Smooth muscle cell (in vitro differentiated cells): Measurements from ENCODE around the gene LOXHD1. TPM values are rescaled to one million over a fixed set of nuclear protein-coding genes. Genes with fewer than 3 reads are reported as not detected.

ENCODE experiments used
- DNase-seq: peaks from one replicate; lab custom pipeline; 2025; ENCODE audit not compliant: unreplicated experiment; lab: John Stamatoyannopoulos, UW
- H2AFZ ChIP-seq: fragments of 200-600 bp; sonication (generic); 2 replicates; pipeline ENCODE4 v1.6.0; 2016; ENCODE audit warnings: antibody characterized with exemption, low read depth, mild to moderate bottlenecking
- H3F3A ChIP-seq: fragments of 200-600 bp; sonication (generic); 2 replicates; pipeline ENCODE4 v1.6.0; 2017; ENCODE audit warnings: antibody characterized with exemption, low read depth
- H3K27ac ChIP-seq: fragments of 200-600 bp; sonication (generic); 2 replicates; pipeline ENCODE4 v1.5.1; 2016; ENCODE audit warnings: low read depth, mild to moderate bottlenecking
- H3K27me3 ChIP-seq: fragments of 200-600 bp; sonication (generic); 2 replicates; pipeline ENCODE4 v1.6.1; 2016; ENCODE audit warnings: low read depth, mild to moderate bottlenecking
- H3K36me3 ChIP-seq: fragments of 200-600 bp; sonication (generic); 2 replicates; pipeline ENCODE4 v1.5.1; 2016; ENCODE audit warnings: low read depth
- H3K4me1 ChIP-seq: fragments of 200-600 bp; sonication (generic); 2 replicates; pipeline ENCODE4 v1.5.1; 2016; ENCODE audit warnings: low read depth
- H3K4me2 ChIP-seq: fragments of 200-600 bp; sonication (generic); 2 replicates; pipeline ENCODE4 v1.6.0; 2016; ENCODE audit warnings: mild to moderate bottlenecking
- H3K4me3 ChIP-seq: fragments of 200-600 bp; sonication (generic); 2 replicates; pipeline ENCODE4 v1.5.1; 2016; ENCODE audit warnings: mild to moderate bottlenecking
- H3K79me2 ChIP-seq: fragments of 200-600 bp; sonication (generic); 2 replicates; pipeline ENCODE4 v1.6.0; 2016; ENCODE audit warnings: low read depth, mild to moderate bottlenecking
- H3K9ac ChIP-seq: fragments of 200-600 bp; sonication (generic); 2 replicates; pipeline ENCODE4 v1.6.0; 2016; ENCODE audit warnings: low read depth
- H3K9me3 ChIP-seq: fragments of 200-600 bp; sonication (generic); replicated peaks from 2 replicates; pipeline ENCODE4 v1.5.1; 2016; ENCODE audit warnings: low read depth
- H4K20me1 ChIP-seq: fragments of 200-600 bp; sonication (generic); 2 replicates; pipeline ENCODE4 v1.6.0; 2016; ENCODE audit warnings: low read depth
- WGBS: methylation state at CpG from one replicate; pipeline ENCODE4 v1.1.7; 2016; ENCODE audit warnings: low lambda C conversion rate; 5-methylcytosine and 5-hydroxymethylcytosine counted together
- polyA plus RNA-seq: library from polyadenylated mRNA; unstranded; fragments of >200 nt; fragmentation: Nextera tagmentation; extraction: Ambion mirVana; gene quantifications from 2 replicates; pipeline ENCODE4 v1.2.1, GENCODE V29; 2016
- total RNA-seq: library from RNA; depleted of rRNA; stranded (reverse); fragments of >200 nt; gene quantifications from 2 replicates; pipeline ENCODE4 v1.2.3, GENCODE V29; 2014
- TF ChIP-seq, protein P1 (sequence below): fragments of 200-600 bp; sonication (generic); IDR thresholded peaks from 2 replicates; pipeline ENCODE4 v1.5.1; 2017; ENCODE audit warnings: borderline replicate concordance, mild to moderate bottlenecking, antibody characterized with exemption; ENCODE audit not compliant: insufficient read depth, poor library complexity, severe bottlenecking

Gene LOXHD1
- total and polyA plus RNA-seq, 2 experiments from 2014 or later, result not detected

DNA sequence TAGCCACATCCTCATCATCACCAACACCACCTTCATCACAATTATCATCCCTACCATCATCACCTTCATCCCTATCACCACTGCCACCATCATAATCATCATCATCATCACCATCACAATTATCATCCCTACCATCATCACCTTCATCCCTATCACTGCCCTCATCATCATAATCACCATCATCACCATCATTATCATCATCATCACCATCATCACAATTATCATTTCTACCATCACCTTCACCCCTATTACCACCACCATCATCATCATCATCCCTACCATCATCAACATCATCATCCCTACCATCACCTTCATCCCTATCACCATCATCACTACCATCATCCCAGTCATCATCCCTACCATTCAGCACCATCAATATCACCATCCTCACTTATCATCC is 140.5 kb downstream of the LOXHD1 start:
- no peaks in the 10 kb centered on the region for H3K4me1 ChIP-seq
- no peaks in the 10 kb centered on the region for H3F3A ChIP-seq
- TF ChIP-seq, protein P1, sequence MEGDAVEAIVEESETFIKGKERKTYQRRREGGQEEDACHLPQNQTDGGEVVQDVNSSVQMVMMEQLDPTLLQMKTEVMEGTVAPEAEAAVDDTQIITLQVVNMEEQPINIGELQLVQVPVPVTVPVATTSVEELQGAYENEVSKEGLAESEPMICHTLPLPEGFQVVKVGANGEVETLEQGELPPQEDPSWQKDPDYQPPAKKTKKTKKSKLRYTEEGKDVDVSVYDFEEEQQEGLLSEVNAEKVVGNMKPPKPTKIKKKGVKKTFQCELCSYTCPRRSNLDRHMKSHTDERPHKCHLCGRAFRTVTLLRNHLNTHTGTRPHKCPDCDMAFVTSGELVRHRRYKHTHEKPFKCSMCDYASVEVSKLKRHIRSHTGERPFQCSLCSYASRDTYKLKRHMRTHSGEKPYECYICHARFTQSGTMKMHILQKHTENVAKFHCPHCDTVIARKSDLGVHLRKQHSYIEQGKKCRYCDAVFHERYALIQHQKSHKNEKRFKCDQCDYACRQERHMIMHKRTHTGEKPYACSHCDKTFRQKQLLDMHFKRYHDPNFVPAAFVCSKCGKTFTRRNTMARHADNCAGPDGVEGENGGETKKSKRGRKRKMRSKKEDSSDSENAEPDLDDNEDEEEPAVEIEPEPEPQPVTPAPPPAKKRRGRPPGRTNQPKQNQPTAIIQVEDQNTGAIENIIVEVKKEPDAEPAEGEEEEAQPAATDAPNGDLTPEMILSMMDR, result no peak
- no peak overlapping the region for H3K27ac ChIP-seq
- H3K4me3 ChIP-seq, result no peak overlapping the region
- no peaks in the 10 kb centered on the region for H3K79me2 ChIP-seq
- no peaks in the 10 kb centered on the region for H4K20me1 ChIP-seq
- no peak for DNase-seq
- no peak overlapping the region for H3K4me2 ChIP-seq
- H3K27me3 ChIP-seq, result peaks cover 17% of the 10 kb centered on the region
- no peak overlapping the region for H2AFZ ChIP-seq
- no peak overlapping the region for H3K9ac ChIP-seq
- no peaks in the 10 kb centered on the region for H3K9me3 ChIP-seq
- H3K36me3 ChIP-seq, result no peaks in the 10 kb centered on the region

DNA sequence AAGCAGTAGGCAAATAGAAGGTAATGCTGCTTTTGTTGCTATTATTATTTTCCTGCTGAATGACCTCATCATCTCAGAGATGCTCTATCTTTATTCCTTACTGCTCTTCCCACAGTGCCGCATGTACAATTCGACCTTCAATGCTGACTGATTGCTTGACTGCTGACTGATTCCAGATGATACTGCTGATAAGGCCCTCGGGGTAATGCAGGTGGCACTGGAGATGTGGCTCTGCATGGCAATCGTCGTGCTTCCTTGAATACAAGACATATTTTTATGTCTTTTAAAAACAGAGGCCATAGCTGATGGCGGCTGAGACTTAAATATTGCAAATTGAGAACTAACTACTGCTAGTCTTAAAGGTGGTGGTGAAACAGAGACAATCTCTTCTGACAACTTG is 146.6 kb downstream of the LOXHD1 start:
- no peaks in the 10 kb centered on the region for H3K4me1 ChIP-seq
- no peak overlapping the region for H2AFZ ChIP-seq
- H3K79me2 ChIP-seq, result no peaks in the 10 kb centered on the region
- no peak overlapping the region for H3K4me2 ChIP-seq
- no peak for DNase-seq
- no peak overlapping the region for H3K4me3 ChIP-seq
- H3K27me3 ChIP-seq, result peaks cover 10% of the 10 kb centered on the region
- H3K9ac ChIP-seq, result no peak overlapping the region
- 89% methylated on average over 6 of the region's 6 CpGs for WGBS
- TF ChIP-seq, protein P1, result no peak
- no peaks in the 10 kb centered on the region for H3K9me3 ChIP-seq
- no peaks in the 10 kb centered on the region for H4K20me1 ChIP-seq
- H3K27ac ChIP-seq, result no peak overlapping the region
- H3K36me3 ChIP-seq, result no peaks in the 10 kb centered on the region
- no peaks in the 10 kb centered on the region for H3F3A ChIP-seq

DNA sequence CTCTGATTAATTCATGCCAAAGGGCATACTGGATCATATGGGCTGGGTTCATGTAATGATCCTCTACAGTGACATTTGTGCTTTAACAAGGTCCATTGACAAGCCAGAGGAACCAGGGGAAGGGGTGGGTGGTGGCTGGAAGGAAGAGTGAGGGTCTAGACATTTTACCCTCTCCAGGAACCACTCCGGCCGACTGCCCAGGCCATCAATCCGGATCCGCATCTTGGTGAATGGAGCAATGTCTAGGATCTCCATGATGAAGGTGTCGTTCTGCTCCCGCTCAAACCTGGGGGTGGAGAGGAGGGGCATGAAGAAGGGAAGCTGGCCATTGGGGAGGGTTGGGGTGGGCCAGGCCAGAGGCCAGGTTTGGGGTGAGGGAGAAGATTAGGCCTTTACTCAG is 147.5 kb downstream of the LOXHD1 start:
- TF ChIP-seq, protein P1, result no peak
- peaks cover 3% of the 10 kb centered on the region for H3K27me3 ChIP-seq
- 85% methylated on average over 6 of the region's 6 CpGs for WGBS
- no peaks in the 10 kb centered on the region for H3K79me2 ChIP-seq
- no peaks in the 10 kb centered on the region for H3K36me3 ChIP-seq
- no peaks in the 10 kb centered on the region for H3K9me3 ChIP-seq
- DNase-seq, result no peak
- H3F3A ChIP-seq, result no peaks in the 10 kb centered on the region
- H4K20me1 ChIP-seq, result no peaks in the 10 kb centered on the region
- no peak overlapping the region for H2AFZ ChIP-seq
- H3K9ac ChIP-seq, result no peak overlapping the region
- no peak overlapping the region for H3K27ac ChIP-seq
- no peak overlapping the region for H3K4me2 ChIP-seq
- no peaks in the 10 kb centered on the region for H3K4me1 ChIP-seq
- no peak overlapping the region for H3K4me3 ChIP-seq

DNA sequence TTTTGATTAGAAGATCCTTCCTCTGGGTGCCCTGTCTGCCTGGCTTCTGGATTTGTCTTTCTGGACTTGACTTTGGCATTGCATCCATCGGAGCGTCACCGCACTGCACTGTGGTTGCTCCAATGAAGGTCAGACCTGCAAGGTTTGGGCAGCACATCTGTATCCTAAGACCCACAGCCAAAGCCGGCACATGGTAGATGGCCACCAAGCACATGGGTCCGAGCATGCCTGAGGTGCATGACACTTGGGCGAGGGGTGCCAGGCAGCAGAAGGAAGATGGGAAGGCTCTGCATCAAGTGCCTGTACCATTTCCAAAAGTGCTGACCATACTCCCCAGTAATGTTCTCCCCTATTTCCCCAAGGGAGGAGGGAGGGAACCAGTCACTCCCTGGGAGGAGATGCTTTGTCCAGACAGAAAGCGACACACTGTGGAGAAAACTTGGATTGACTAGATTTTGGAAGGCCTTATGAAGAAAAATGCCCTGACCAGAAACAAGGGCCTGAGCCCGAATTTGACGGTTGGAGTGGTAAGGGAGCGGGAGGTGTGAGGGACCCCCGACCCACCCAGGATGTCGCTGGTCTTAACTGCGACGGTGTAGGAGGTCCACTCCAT is 149.9 kb downstream of the LOXHD1 start:
- H3K4me3 ChIP-seq, result no peak overlapping the region
- TF ChIP-seq, protein P1, result no peak

More for the DNA sequence above, 149.9 kb downstream of the LOXHD1 start:
- 93% methylated on average over 14 of the region's 14 CpGs for WGBS
- H3K4me2 ChIP-seq, result no peak overlapping the region
- H4K20me1 ChIP-seq, result no peaks in the 10 kb centered on the region
- no peak overlapping the region for H2AFZ ChIP-seq
- DNase-seq, result no peak
- no peak overlapping the region for H3K9ac ChIP-seq
- no peaks in the 10 kb centered on the region for H3K4me1 ChIP-seq
- H3K27me3 ChIP-seq, result peaks cover 3% of the 10 kb centered on the region
- H3F3A ChIP-seq, result no peaks in the 10 kb centered on the region
- H3K36me3 ChIP-seq, result no peaks in the 10 kb centered on the region
- H3K9me3 ChIP-seq, result no peaks in the 10 kb centered on the region
- no peak overlapping the region for H3K27ac ChIP-seq
- H3K79me2 ChIP-seq, result no peaks in the 10 kb centered on the region
